Uterus (tissue), 4 donors: ENCODE measurements around the gene ATP1B3. TPM values are rescaled to one million over a fixed set of nuclear protein-coding genes. Genes with fewer than 3 reads are reported as not detected.

Source experiments
- DNase-seq, 2 donors: peaks; one replicate each; pipeline ENCODE4 v3.0.0-alpha.2; 2019 to 2020
- H3K27ac ChIP-seq, 2 donors: fragments of 200-600 bp; sonication (generic); 1 replicate in 1 of 2; 2 replicates in 1 of 2; pipeline ENCODE4 v1.5.1; 2016 to 2018
- H3K27me3 ChIP-seq, 2 donors: fragments of 200-600 bp; sonication (generic); one replicate each; pipeline ENCODE4 v1.5.1; 2018 to 2019; ENCODE audit warnings: control low read depth in 1 of 2
- H3K36me3 ChIP-seq, 2 donors: fragments of 200-600 bp; sonication (generic); one replicate each; pipeline ENCODE4 v1.5.1; 2019; ENCODE audit warnings: control low read depth in 1 of 2
- H3K4me1 ChIP-seq, 2 donors: fragments of 200-600 bp; sonication (generic); one replicate each; pipeline ENCODE4 v1.5.1; 2018 to 2019; ENCODE audit warnings: control low read depth in 1 of 2
- H3K4me3 ChIP-seq, 2 donors: fragments of 200-600 bp; sonication (generic); 1 replicate in 1 of 2; 2 replicates in 1 of 2; pipeline ENCODE4 v1.5.1; 2018 to 2019; ENCODE audit warnings: mild to moderate bottlenecking in 1 of 2
- H3K9me3 ChIP-seq, 2 donors: fragments of 200-600 bp; sonication (generic); one replicate each; pipeline ENCODE4 v1.5.1; 2019; ENCODE audit warnings: control low read depth in 1 of 2
- POLR2A ChIP-seq, 2 donors: fragments of 450-650 bp; IDR thresholded peaks; one replicate each; pipeline ENCODE4 v1.6.1; 2016; ENCODE audit warnings: antibody characterized with exemption in 2 of 2, mild to moderate bottlenecking in 1 of 2, moderate library complexity in 1 of 2
- intact Hi-C: fragments of 100-400 bp; cut with DNase I; formaldehyde crosslinking; loops from one replicate; pipeline ENCODE4 v1.15.1; 2023; ENCODE audit warnings: low total_unique reads
- total RNA-seq, 4 donors: library from RNA; depleted of rRNA in 3 of 4; stranded (reverse); fragments of >200 nt in 3 of 4; gene quantifications; one replicate each; pipeline versions ENCODE4 v1.1.0 to v1.2.4, GENCODE V29; 2014 to 2023
- TF ChIP-seq, protein P1 (sequence below), 4 experiments: fragments of 200-600 bp in 2 of 4; fragments of 450-650 bp in 2 of 4; sonication (generic) in 2 of 4; IDR thresholded peaks; one replicate each; pipeline ENCODE4 v1.5.1; 2016 to 2019; ENCODE audit warnings: antibody characterized with exemption in 4 of 4, mild to moderate bottlenecking in 2 of 4, moderate library complexity in 1 of 4
- donor health status: DM: yes; HTN: yes; CAD: no.

ATP1B3 gene
- total RNA-seq, 4 donors from 2014 or later, result 33.3 to 98.4 (median 40.3) TPM

DNA sequence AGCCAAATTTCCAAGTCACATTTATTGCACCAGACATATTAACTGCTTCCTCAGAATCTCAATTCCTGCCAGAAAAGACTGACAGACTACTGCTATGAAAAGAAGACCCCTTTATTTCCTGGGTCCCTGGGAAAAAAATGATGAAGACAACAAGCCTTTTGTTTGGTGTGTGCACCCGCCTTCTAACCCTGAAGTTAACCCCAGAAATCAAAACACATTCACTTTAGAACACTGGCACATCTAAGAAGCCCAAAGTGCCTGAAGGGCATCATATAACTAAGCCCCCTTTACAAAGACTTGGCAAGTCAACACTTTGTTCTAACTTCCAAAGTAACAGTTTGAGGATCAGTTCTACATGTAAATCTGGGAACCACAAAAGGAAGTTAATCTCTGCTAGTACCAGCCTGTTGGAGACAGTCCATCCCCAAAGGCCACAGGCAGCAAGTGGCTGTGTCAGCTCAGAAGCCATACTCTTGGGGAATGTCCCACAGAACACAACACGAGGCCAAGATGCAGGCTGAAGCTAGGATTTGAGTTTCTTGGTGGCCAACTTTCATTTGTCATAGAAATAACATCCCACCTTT lies 16.3 kb upstream of the ATP1B3 start:
- intact Hi-C loops, result no loop called here
- TF ChIP-seq, protein P1, sequence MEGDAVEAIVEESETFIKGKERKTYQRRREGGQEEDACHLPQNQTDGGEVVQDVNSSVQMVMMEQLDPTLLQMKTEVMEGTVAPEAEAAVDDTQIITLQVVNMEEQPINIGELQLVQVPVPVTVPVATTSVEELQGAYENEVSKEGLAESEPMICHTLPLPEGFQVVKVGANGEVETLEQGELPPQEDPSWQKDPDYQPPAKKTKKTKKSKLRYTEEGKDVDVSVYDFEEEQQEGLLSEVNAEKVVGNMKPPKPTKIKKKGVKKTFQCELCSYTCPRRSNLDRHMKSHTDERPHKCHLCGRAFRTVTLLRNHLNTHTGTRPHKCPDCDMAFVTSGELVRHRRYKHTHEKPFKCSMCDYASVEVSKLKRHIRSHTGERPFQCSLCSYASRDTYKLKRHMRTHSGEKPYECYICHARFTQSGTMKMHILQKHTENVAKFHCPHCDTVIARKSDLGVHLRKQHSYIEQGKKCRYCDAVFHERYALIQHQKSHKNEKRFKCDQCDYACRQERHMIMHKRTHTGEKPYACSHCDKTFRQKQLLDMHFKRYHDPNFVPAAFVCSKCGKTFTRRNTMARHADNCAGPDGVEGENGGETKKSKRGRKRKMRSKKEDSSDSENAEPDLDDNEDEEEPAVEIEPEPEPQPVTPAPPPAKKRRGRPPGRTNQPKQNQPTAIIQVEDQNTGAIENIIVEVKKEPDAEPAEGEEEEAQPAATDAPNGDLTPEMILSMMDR (IDR thresholded peaks at IDR 0.05), result no peak
- TF ChIP-seq POLR2A (IDR thresholded peaks at IDR 0.05), result no peak
- Histone ChIP-seq H3K9me3 (no peaks in the 10 kb centered on the region), H3K4me1 (no peaks in the 10 kb centered on the region), H3K27ac (no peak overlapping the region), H3K4me3 (no peak overlapping the region), H3K36me3 (no peaks in the 10 kb centered on the region), H3K27me3 (no peaks in the 10 kb centered on the region)
- no peak for DNase-seq

DNA sequence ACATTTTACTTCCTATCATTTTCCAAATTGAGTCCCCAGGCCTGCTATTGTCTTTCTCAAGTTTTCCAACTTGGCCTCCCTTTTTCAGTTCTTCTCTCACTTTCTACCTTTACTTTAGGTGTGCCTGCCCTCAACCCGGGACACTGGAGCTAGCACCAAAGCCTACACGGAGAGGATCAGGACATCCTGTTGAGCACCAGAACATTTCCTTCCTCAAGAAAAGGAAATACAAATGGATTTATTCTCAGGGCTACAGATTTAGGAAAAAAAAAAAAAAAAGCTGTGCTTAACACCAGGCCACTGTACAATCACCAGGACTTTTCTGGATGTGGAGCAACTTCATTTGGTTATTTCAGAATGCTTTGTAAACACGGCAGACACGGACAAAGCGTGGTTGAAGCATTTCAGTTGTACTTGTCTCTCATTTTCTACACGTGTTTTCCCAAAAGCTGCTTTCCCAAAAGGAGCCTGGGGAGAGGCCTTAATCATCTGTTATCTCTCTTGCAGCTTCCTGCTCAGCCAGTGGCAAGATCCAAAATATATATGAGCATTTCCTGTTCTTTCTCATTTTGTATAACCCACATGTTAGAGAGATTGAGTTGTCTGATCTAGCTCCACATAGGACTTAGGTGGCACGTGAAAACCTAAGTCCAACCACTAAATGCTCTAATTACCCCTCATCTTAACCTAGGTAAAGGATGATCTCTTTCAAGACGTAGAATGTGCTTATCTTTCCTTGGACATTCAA lies 15.5 kb upstream of the ATP1B3 start:
- H3K9me3 ChIP-seq, result no peaks in the 10 kb centered on the region
- no peaks in the 10 kb centered on the region for H3K27me3 ChIP-seq
- no peak for DNase-seq
- intact Hi-C loops, result no loop called here
- no peaks in the 10 kb centered on the region for H3K36me3 ChIP-seq
- no peak for TF ChIP-seq POLR2A (IDR thresholded peaks at IDR 0.05)
- TF ChIP-seq, protein P1 (IDR thresholded peaks at IDR 0.05), result no peak
- H3K4me3 ChIP-seq, result no peak overlapping the region
- H3K27ac ChIP-seq, result peak overlapping the region in 1 of 2 donors; percentile 9
- no peaks in the 10 kb centered on the region for H3K4me1 ChIP-seq

DNA sequence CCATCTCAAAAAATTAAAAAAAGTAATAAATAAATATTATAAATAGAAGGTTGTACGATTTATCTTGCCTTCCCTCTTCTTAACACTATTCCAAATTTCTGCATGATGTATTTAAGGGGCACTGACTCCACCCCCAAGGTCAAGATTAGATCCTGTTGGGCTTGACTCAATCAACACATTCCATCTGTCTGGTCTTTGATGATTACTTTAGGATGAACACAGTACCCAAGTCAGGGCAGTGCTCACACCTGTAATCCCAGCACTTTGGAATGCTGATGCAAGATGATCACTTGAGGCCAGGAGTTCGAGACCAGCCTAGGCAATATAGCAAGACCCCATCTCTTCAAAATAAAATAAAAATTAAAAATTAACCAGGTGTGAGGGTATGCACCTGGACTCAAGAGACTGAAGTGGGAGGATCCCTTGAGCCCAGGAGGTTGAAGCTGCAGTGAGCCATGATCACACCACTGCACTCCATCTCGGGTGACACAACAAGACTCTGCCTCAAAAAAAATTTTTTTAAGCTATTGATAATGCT lies 14.1 kb upstream of the ATP1B3 start:
- H3K27me3 ChIP-seq, result no peaks in the 10 kb centered on the region
- no peaks in the 10 kb centered on the region for H3K36me3 ChIP-seq
- no peak overlapping the region for H3K27ac ChIP-seq
- TF ChIP-seq, protein P1 (IDR thresholded peaks at IDR 0.05), result no peak
- TF ChIP-seq POLR2A (IDR thresholded peaks at IDR 0.05), result no peak
- intact Hi-C loops, result no loop called here
- H3K4me3 ChIP-seq, result no peak overlapping the region
- H3K9me3 ChIP-seq, result no peaks in the 10 kb centered on the region
- no peaks in the 10 kb centered on the region for H3K4me1 ChIP-seq
- DNase-seq, result no peak

DNA sequence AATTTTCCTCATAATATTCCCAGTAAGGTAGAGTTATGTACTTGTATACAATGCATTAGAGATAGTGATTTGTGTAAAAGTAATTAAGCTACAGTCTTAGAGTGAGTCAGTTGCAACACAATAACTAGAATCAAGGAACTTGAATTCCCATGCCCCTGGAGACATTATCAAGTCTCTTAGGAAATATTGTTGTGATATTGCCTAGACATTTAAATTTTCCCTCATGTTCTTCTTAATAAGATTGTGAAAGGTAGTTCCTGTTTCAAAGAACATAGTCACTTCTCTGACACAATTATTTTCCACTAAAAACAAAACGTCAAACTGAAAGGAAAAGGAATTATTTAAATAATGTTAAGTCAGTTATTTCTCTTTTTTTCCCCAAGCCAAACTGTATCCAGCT lies 13.0 kb upstream of the ATP1B3 start:
- H3K27me3 ChIP-seq, result no peaks in the 10 kb centered on the region
- no peaks in the 10 kb centered on the region for H3K36me3 ChIP-seq
- H3K4me1 ChIP-seq, result no peaks in the 10 kb centered on the region
- no peak overlapping the region for H3K27ac ChIP-seq
- intact Hi-C loops, result no loop called here
- H3K4me3 ChIP-seq, result no peak overlapping the region
- TF ChIP-seq POLR2A (IDR thresholded peaks at IDR 0.05), result no peak
- TF ChIP-seq, protein P1 (IDR thresholded peaks at IDR 0.05), result no peak
- H3K9me3 ChIP-seq, result no peaks in the 10 kb centered on the region
- no peak for DNase-seq

DNA sequence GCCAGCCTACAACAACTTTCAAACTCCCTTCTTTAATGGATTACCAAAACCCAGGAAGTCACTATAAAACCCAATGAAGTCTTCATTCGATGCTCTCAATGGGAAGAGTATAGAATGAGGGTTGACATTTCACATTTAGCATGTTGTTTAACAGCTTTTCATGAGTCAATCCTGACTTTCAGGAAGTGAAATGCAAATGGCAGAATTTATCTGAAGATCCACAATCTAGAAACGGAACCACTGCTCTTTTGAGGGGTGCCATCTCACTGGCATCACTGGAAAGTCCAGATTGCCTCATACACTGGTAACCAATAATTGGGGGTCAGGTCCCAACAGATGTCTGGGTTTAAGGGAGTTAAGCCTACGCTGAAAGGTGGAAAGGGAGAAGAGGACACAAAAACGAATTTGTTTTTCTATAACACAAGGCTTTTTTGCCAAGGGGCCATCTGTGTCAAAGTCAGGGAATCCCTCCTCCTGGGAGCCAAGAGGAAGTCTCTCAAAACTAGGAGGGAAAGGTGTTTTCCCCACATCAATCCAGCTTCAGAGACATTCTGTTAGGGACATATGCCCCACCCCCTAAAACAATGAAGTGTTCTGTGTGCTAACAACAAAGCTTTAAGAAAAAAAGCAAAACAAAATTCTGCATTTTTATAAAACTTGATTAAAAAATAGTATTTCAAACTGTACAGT lies 12.0 kb upstream of the ATP1B3 start:
- no peak for DNase-seq
- Histone ChIP-seq H3K4me3 (no peak overlapping the region), H3K36me3 (no peaks in the 10 kb centered on the region), H3K27ac (no peak overlapping the region), H3K4me1 (no peaks in the 10 kb centered on the region), H3K9me3 (no peaks in the 10 kb centered on the region), H3K27me3 (no peaks in the 10 kb centered on the region)
- TF ChIP-seq POLR2A (IDR thresholded peaks at IDR 0.05), result no peak
- TF ChIP-seq, protein P1 (IDR thresholded peaks at IDR 0.05), result no peak
- intact Hi-C loops, result no loop called here
